ENCODE measurements around the gene ARID4B. TPM values are rescaled to one million over a fixed set of nuclear protein-coding genes. Genes with fewer than 3 reads are reported as not detected.

Gene ARID4B
- polyA plus RNA-seq, 1 donor (not counting 4 experiments of a cell fraction or from before 2014, with no cell fraction given): 12.7 TPM

DNA sequence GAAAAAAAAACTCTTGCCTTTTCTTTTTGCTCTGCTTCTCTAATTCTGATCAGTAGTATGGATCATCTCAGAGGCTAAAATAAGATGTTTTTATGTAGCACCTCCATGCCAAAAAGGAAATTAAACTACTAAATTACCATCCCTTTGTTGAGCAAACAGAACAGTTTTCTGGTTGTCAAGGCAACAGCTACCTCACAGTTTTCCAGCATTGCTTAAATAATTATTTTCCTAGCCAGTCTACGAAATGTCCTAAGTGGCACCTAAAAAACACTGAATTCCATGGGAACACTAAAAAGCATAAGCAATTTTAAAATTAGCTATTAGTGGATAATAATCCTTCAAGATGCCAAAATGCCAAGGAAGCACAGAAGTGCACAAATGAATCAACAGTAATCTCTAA, 61.7 kb downstream of the ARID4B start:
- Histone ChIP-seq H3K27me3 (ENCODE audit: control insufficient read depth, extremely low read depth, insufficient read depth, low read length) (no peaks in the 10 kb centered on the region), H3K9me3 (ENCODE audit: control insufficient read depth, low read depth, low read length) (no peaks in the 10 kb centered on the region), H3K79me2 (ENCODE audit: control insufficient read depth, insufficient read depth, low read length) (peaks cover 80% of the 10 kb centered on the region), H3K9me1 (ENCODE audit: control insufficient read depth, extremely low read depth, insufficient read depth, low read length) (no peaks in the 10 kb centered on the region), H3K27ac (ENCODE audit: control insufficient read depth, insufficient read depth, low read length) (no peak overlapping the region), H3K9ac (ENCODE audit: control insufficient read depth, extremely low read depth, insufficient read depth, low read length) (no peak overlapping the region), H3K4me2 (ENCODE audit: control insufficient read depth, extremely low read depth, insufficient read depth, low read depth, low read length) (no peak overlapping the region), H2AFZ (ENCODE audit: control insufficient read depth, low read length) (no peak overlapping the region), H3K4me1 (ENCODE audit: control insufficient read depth, extremely low read depth, insufficient read depth, low read length) (peaks cover 4% of the 10 kb centered on the region), H4K20me1 (ENCODE audit: control insufficient read depth, extremely low read depth, insufficient read depth, low read length) (peaks cover 5% of the 10 kb centered on the region), H3K4me3 (ENCODE audit: control insufficient read depth in 2 of 3, extremely low read depth in 1 of 3, insufficient read depth in 2 of 3, low read depth in 1 of 3, low read length in 3 of 3) (no peak overlapping the region), H3K36me3 (ENCODE audit: control insufficient read depth in 2 of 2, extremely low read depth in 1 of 2, insufficient read depth in 2 of 2, low read length in 2 of 2) (no peaks in the 10 kb centered on the region)
- no peak for FAIRE-seq
- DNase-seq (ENCODE audit: low read depth, low spot score): no peak
- TF ChIP-seq EZH2 (IDR thresholded peaks at IDR 0.05; ENCODE audit: low read length): no peak
- TF ChIP-seq, protein P1, sequence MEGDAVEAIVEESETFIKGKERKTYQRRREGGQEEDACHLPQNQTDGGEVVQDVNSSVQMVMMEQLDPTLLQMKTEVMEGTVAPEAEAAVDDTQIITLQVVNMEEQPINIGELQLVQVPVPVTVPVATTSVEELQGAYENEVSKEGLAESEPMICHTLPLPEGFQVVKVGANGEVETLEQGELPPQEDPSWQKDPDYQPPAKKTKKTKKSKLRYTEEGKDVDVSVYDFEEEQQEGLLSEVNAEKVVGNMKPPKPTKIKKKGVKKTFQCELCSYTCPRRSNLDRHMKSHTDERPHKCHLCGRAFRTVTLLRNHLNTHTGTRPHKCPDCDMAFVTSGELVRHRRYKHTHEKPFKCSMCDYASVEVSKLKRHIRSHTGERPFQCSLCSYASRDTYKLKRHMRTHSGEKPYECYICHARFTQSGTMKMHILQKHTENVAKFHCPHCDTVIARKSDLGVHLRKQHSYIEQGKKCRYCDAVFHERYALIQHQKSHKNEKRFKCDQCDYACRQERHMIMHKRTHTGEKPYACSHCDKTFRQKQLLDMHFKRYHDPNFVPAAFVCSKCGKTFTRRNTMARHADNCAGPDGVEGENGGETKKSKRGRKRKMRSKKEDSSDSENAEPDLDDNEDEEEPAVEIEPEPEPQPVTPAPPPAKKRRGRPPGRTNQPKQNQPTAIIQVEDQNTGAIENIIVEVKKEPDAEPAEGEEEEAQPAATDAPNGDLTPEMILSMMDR (optimal IDR thresholded peaks at IDR 0.05 in 1 of 3, IDR thresholded peaks at IDR 0.05 in 1 of 3, conservative IDR thresholded peaks at IDR 0.05 in 1 of 3; ENCODE audit: extremely low read depth in 1 of 3, insufficient read depth in 2 of 3, low read length in 3 of 3): no peak
- dilution Hi-C loops (cut with MboI; ENCODE audit: extremely low pct_ligation_motif_present, low sequenced_read_pairs): no loop called here

DNA sequence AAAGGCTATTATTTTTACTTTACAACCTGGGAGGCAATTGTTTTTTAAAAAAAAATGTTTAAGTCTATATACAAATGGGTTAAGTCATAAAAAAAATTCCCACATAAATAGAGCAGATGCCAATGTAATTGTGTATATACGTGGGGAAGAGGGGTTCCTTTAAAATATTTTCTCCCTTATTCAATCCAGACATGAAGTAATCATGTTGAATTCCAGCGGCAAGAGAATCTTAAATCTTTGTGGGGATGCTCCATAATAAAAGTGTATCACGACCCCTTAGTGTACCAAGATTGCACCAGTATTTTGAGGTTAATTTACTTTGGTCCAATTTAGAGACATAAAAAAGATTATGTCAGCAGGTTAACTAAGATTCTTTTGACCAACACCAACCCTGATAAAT, 62.1 kb downstream of the ARID4B start:
- no peaks in the 10 kb centered on the region for H3K9me1 ChIP-seq (ENCODE audit: control insufficient read depth, extremely low read depth, insufficient read depth, low read length)
- H3K27ac ChIP-seq (ENCODE audit: control insufficient read depth, insufficient read depth, low read length): no peak overlapping the region
- peaks cover 3% of the 10 kb centered on the region for H3K4me1 ChIP-seq (ENCODE audit: control insufficient read depth, extremely low read depth, insufficient read depth, low read length)
- dilution Hi-C loops (cut with MboI; ENCODE audit: extremely low pct_ligation_motif_present, low sequenced_read_pairs): no loop called here
- no peak for TF ChIP-seq EZH2 (IDR thresholded peaks at IDR 0.05; ENCODE audit: low read length)
- TF ChIP-seq, protein P1 (optimal IDR thresholded peaks at IDR 0.05 in 1 of 3, IDR thresholded peaks at IDR 0.05 in 1 of 3, conservative IDR thresholded peaks at IDR 0.05 in 1 of 3; ENCODE audit: extremely low read depth in 1 of 3, insufficient read depth in 2 of 3, low read length in 3 of 3): no peak
- no peaks in the 10 kb centered on the region for H3K9me3 ChIP-seq (ENCODE audit: control insufficient read depth, low read depth, low read length)
- H3K36me3 ChIP-seq (ENCODE audit: control insufficient read depth in 2 of 2, extremely low read depth in 1 of 2, insufficient read depth in 2 of 2, low read length in 2 of 2): no peaks in the 10 kb centered on the region
- FAIRE-seq (no peak), DNase-seq (ENCODE audit: low read depth, low spot score) (no peak)
- no peaks in the 10 kb centered on the region for H3K27me3 ChIP-seq (ENCODE audit: control insufficient read depth, extremely low read depth, insufficient read depth, low read length)
- no peak overlapping the region for H3K4me2 ChIP-seq (ENCODE audit: control insufficient read depth, extremely low read depth, insufficient read depth, low read depth, low read length)
- H2AFZ ChIP-seq (ENCODE audit: control insufficient read depth, low read length): no peak overlapping the region
- H3K4me3 ChIP-seq (ENCODE audit: control insufficient read depth in 2 of 3, extremely low read depth in 1 of 3, insufficient read depth in 2 of 3, low read depth in 1 of 3, low read length in 3 of 3): no peak overlapping the region
- peaks cover 5% of the 10 kb centered on the region for H4K20me1 ChIP-seq (ENCODE audit: control insufficient read depth, extremely low read depth, insufficient read depth, low read length)
- peaks cover 78% of the 10 kb centered on the region for H3K79me2 ChIP-seq (ENCODE audit: control insufficient read depth, insufficient read depth, low read length)
- H3K9ac ChIP-seq (ENCODE audit: control insufficient read depth, extremely low read depth, insufficient read depth, low read length): no peak overlapping the region

Data from keratinocyte (primary cell).